ENCODE data around the gene TSR3. TPM values are rescaled to one million over a fixed set of nuclear protein-coding genes. Genes with fewer than 3 reads are reported as not detected.

Gene TSR3
- total and polyA plus RNA-seq, 2 of the 13 experiments (the other 11 are each of a cell fraction or from before 2014, with no cell fraction given), result 24.2 to 51.0 TPM

DNA sequence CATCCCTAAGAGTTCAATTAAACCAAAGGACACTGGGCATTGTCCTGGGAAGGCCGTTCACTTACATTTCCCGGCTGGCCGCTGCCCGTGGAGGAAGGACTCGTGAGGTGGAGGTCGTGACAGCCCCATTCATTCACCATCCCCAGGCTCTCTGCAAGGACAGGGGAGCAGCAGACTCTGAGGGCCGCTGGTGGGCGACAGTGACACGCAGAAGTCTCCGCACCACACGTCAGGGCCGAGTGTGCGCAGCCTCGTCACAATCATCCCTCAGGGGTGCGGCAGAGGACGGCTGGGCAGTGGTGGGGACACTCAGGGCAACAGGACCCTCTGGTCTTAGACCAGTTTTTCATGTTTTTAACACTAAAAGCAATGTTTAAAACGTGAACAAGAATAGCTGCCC, 41.1 kb upstream of the TSR3 start:
- Histone ChIP-seq H3K4me2 (ENCODE audit: low read depth, low read length) (no peak overlapping the region), H2AFZ (ENCODE audit: low read length) (no peak overlapping the region), H3K27me3 (ENCODE audit: control insufficient read depth in 1 of 2, insufficient read depth in 2 of 2, low read length in 2 of 2) (no peaks in the 10 kb centered on the region), H3K4me1 (ENCODE audit: insufficient read depth, low read length) (no peaks in the 10 kb centered on the region), H3K36me3 (replicated peaks in 1 of 2; ENCODE audit: control insufficient read depth in 1 of 2, insufficient read depth in 2 of 2, low read length in 2 of 2) (peaks cover 4% of the 10 kb centered on the region in 2 experiments; a peak in 3 of 5 replicates), H3K79me2 (ENCODE audit: insufficient read depth, low read length) (no peaks in the 10 kb centered on the region), H3K9ac (ENCODE audit: insufficient read depth, low read depth, low read length) (no peak overlapping the region), H3K27ac (ENCODE audit: extremely low read length, insufficient read depth, low read length) (no peak overlapping the region), H3K4me3 (replicated peaks in 1 of 3; ENCODE audit: insufficient read depth in 1 of 3, low read depth in 2 of 3, low read length in 3 of 3) (no peak overlapping the region), H4K20me1 (ENCODE audit: insufficient read depth, low read length) (no peaks in the 10 kb centered on the region), H3K9me3 (ENCODE audit: low read length) (no peaks in the 10 kb centered on the region)
- no TSS peak for BruUV-seq (replicated peaks)
- in situ Hi-C loops (cut with HindIII; ENCODE audit: extremely low pct_ligation_motif_present, low pct_unique_long_range_greater_than_20kb) (no loop called here), intact Hi-C loops (cut with micrococcal nuclease; ENCODE audit: unreplicated experiment) (no loop called here)
- FAIRE-seq, result no peak
- WGBS (ENCODE audit: low lambda C conversion rate), result 92% methylated on average over 17 of the region's 17 CpGs
- ChIA-PET CTCF (ENCODE audit: low intra/inter-chr PET ratio, low total read pairs) (no interaction called here), POLR2A (no interaction called here)
- ATAC-seq, result no peak
- TF ChIP-seq SP5 (CRISPR knock-in tag; IDR thresholded peaks at IDR 0.05; ENCODE audit: borderline replicate concordance, low read depth), result no peak
- no peak for DNase-seq (ENCODE audit: low spot score)

DNA sequence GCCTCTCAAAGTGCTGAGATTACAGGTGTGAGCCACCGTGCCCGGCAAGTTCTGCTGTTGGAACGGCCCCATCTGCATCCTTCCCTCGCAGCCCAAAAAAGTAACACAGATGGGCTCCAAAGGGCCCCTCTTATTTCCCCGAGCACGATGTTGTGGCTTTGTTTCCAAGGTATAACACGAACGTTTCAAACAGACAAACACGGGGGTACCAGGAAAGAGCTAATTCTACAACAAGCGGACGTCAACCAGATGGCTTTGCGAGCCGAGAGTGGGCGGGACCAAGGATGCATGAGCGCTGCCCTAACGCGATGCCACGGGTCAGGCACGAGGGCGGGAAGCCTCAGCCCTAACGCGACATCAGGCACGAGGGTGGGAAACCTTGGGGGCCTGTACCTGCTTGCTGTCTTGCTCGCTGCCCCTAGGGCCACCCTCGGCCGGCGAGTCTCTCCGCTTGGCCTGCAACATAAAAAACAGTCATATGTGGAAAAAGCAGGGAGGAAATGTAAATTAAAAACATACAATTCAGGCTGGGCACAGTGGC, 38.6 kb upstream of the TSR3 start:
- intact Hi-C loops (cut with micrococcal nuclease; ENCODE audit: unreplicated experiment), result no loop called here
- no TSS peak for BruUV-seq (replicated peaks)
- POLR2A ChIA-PET, result interaction anchor here (1.1 kb wide), 1 partner anchor 10 kb away, joined by 3 read pairs; no protein-coding TSS in a partner anchor

More for the DNA sequence above, 38.6 kb upstream of the TSR3 start:
- H3K4me2 ChIP-seq (ENCODE audit: low read depth, low read length), result no peak overlapping the region
- no peaks in the 10 kb centered on the region for H3K79me2 ChIP-seq (ENCODE audit: insufficient read depth, low read length)
- TF ChIP-seq, protein P1, sequence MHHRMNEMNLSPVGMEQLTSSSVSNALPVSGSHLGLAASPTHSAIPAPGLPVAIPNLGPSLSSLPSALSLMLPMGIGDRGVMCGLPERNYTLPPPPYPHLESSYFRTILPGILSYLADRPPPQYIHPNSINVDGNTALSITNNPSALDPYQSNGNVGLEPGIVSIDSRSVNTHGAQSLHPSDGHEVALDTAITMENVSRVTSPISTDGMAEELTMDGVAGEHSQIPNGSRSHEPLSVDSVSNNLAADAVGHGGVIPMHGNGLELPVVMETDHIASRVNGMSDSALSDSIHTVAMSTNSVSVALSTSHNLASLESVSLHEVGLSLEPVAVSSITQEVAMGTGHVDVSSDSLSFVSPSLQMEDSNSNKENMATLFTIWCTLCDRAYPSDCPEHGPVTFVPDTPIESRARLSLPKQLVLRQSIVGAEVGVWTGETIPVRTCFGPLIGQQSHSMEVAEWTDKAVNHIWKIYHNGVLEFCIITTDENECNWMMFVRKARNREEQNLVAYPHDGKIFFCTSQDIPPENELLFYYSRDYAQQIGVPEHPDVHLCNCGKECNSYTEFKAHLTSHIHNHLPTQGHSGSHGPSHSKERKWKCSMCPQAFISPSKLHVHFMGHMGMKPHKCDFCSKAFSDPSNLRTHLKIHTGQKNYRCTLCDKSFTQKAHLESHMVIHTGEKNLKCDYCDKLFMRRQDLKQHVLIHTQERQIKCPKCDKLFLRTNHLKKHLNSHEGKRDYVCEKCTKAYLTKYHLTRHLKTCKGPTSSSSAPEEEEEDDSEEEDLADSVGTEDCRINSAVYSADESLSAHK (CRISPR knock-in tag; IDR thresholded peaks at IDR 0.05; ENCODE audit: borderline replicate concordance), result no peak
- TF ChIP-seq, protein P2, sequence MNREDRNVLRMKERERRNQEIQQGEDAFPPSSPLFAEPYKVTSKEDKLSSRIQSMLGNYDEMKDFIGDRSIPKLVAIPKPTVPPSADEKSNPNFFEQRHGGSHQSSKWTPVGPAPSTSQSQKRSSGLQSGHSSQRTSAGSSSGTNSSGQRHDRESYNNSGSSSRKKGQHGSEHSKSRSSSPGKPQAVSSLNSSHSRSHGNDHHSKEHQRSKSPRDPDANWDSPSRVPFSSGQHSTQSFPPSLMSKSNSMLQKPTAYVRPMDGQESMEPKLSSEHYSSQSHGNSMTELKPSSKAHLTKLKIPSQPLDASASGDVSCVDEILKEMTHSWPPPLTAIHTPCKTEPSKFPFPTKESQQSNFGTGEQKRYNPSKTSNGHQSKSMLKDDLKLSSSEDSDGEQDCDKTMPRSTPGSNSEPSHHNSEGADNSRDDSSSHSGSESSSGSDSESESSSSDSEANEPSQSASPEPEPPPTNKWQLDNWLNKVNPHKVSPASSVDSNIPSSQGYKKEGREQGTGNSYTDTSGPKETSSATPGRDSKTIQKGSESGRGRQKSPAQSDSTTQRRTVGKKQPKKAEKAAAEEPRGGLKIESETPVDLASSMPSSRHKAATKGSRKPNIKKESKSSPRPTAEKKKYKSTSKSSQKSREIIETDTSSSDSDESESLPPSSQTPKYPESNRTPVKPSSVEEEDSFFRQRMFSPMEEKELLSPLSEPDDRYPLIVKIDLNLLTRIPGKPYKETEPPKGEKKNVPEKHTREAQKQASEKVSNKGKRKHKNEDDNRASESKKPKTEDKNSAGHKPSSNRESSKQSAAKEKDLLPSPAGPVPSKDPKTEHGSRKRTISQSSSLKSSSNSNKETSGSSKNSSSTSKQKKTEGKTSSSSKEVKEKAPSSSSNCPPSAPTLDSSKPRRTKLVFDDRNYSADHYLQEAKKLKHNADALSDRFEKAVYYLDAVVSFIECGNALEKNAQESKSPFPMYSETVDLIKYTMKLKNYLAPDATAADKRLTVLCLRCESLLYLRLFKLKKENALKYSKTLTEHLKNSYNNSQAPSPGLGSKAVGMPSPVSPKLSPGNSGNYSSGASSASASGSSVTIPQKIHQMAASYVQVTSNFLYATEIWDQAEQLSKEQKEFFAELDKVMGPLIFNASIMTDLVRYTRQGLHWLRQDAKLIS (CRISPR knock-in tag; IDR thresholded peaks at IDR 0.05), result no peak
- TF ChIP-seq PHF20 (CRISPR knock-in tag; IDR thresholded peaks at IDR 0.05) (no peak), FLYWCH1 (CRISPR knock-in tag; IDR thresholded peaks at IDR 0.05) (no peak), ZNF260 (CRISPR knock-in tag; IDR thresholded peaks at IDR 0.05; ENCODE audit: borderline replicate concordance, low read depth) (no peak), AKAP8 (CRISPR knock-in tag; IDR thresholded peaks at IDR 0.05) (no peak)
- TF ChIP-seq, protein P3, sequence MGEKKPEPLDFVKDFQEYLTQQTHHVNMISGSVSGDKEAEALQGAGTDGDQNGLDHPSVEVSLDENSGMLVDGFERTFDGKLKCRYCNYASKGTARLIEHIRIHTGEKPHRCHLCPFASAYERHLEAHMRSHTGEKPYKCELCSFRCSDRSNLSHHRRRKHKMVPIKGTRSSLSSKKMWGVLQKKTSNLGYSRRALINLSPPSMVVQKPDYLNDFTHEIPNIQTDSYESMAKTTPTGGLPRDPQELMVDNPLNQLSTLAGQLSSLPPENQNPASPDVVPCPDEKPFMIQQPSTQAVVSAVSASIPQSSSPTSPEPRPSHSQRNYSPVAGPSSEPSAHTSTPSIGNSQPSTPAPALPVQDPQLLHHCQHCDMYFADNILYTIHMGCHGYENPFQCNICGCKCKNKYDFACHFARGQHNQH (CRISPR knock-in tag; IDR thresholded peaks at IDR 0.05), result no peak
- in situ Hi-C loops (cut with HindIII; ENCODE audit: extremely low pct_ligation_motif_present, low pct_unique_long_range_greater_than_20kb), result no loop called here
- no peak overlapping the region for H3K9ac ChIP-seq (ENCODE audit: insufficient read depth, low read depth, low read length)
- no peaks in the 10 kb centered on the region for H3K4me1 ChIP-seq (ENCODE audit: insufficient read depth, low read length)
- H3K36me3 ChIP-seq (replicated peaks in 1 of 2; ENCODE audit: control insufficient read depth in 1 of 2, insufficient read depth in 2 of 2, low read length in 2 of 2), result peaks cover 4% of the 10 kb centered on the region in 2 experiments; a peak in 3 of 5 replicates
- no peak overlapping the region for H2AFZ ChIP-seq (ENCODE audit: low read length)
- ATAC-seq, result no peak
- DNase-seq (ENCODE audit: low spot score), result no peak
- H3K27me3 ChIP-seq (ENCODE audit: control insufficient read depth in 1 of 2, insufficient read depth in 2 of 2, low read length in 2 of 2), result no peaks in the 10 kb centered on the region
- CTCF ChIA-PET (ENCODE audit: low intra/inter-chr PET ratio, low total read pairs), result no interaction called here
- no peak overlapping the region for H3K4me3 ChIP-seq (replicated peaks in 1 of 3; ENCODE audit: insufficient read depth in 1 of 3, low read depth in 2 of 3, low read length in 3 of 3)
- no peaks in the 10 kb centered on the region for H4K20me1 ChIP-seq (ENCODE audit: insufficient read depth, low read length)
- H3K27ac ChIP-seq (ENCODE audit: extremely low read length, insufficient read depth, low read length), result no peak overlapping the region
- no peaks in the 10 kb centered on the region for H3K9me3 ChIP-seq (ENCODE audit: low read length)
- no peak for FAIRE-seq
- 90% methylated on average over 28 of the region's 28 CpGs for WGBS (ENCODE audit: low lambda C conversion rate)
